GM12878 (cell line): Measurements from ENCODE around the gene SRSF7. TPM values are rescaled to one million over a fixed set of nuclear protein-coding genes. Genes with fewer than 3 reads are reported as not detected.
A peak's percentile ranks its signal among the peaks of the same experiment; 100 is the strongest.

Experiments used
- ATAC-seq: fragments of 200-7000 bp; cut with Tn5 transposase; 3 replicates; pipeline ENCODE4 v1.9.1; 2020; ENCODE audit warnings: mild to moderate bottlenecking, moderate library complexity
- BruUV-seq: library from RNA; stranded (reverse); fragments of 400-500 nt; replicated peaks from 2 replicates; lab custom pipeline; 2021; lab: Mats Ljungman, UMichigan
- CTCF ChIA-PET: fragments of 300-600 bp; sonication (Branson Sonifier 250); formaldehyde crosslinking; extraction: SDS; loops from one replicate; lab custom pipeline; 2021; ENCODE audit warnings: inconsistent platforms; lab: Yijun Ruan, JAX
- POLR2A ChIA-PET: fragments of 350-600 bp; formaldehyde crosslinking; extraction: SDS; loops from one replicate; lab custom pipeline; 2021; ENCODE audit warnings: inconsistent platforms; lab: Charles Lee
- RAD21 ChIA-PET: fragments of 300-600 bp; sonication (Branson Sonifier 250); formaldehyde crosslinking; loops from one replicate; lab custom pipeline; 2023; ENCODE audit warnings: antibody characterized with exemption; ENCODE audit not compliant: unreplicated experiment; lab: Charles Lee
- SMC1A ChIA-PET: fragments of 300-600 bp; sonication (Branson Sonifier 250); formaldehyde crosslinking; loops from one replicate; lab custom pipeline; 2023; ENCODE audit not compliant: unreplicated experiment, uncharacterized antibody; lab: Charles Lee
- DNase-seq: peaks from one replicate; pipeline ENCODE4 v3.0.0-alpha.2; 2011; ENCODE audit warnings: low read depth, low spot score
- FAIRE-seq: peaks from 3 replicates; lab custom pipeline; 2011; peaks lifted over from hg19 to GRCh38; lab: Jason Lieb, UNC
- H2AFZ ChIP-seq: 2 replicates; pipeline ENCODE4 v1.6.0; 2011; ENCODE audit warnings: low read depth, low read length, control low read depth; ENCODE audit not compliant: control insufficient read depth
- H3K27ac ChIP-seq: 2 replicates; pipeline ENCODE4 v1.5.1; 2011; ENCODE audit warnings: control low read depth; ENCODE audit not compliant: control insufficient read depth, insufficient read depth
- H3K27me3 ChIP-seq, 2 experiments: replicated peaks in 1 of 2; 2 replicates each; pipeline versions ENCODE4 v1.6.0 to v1.6.1; 2011; ENCODE audit warnings: low read length in 1 of 2; ENCODE audit not compliant: control insufficient read depth in 2 of 2, insufficient read depth in 2 of 2
- H3K36me3 ChIP-seq, 2 experiments: 2 replicates each; pipeline ENCODE4 v1.5.1; 2011; ENCODE audit warnings: low read length in 1 of 2; ENCODE audit not compliant: control insufficient read depth in 2 of 2, insufficient read depth in 2 of 2
- H3K4me1 ChIP-seq: 2 replicates; pipeline ENCODE4 v1.6.1; 2011; ENCODE audit warnings: mild to moderate bottlenecking, low read length, moderate library complexity, mixed read lengths; ENCODE audit not compliant: control insufficient read depth, insufficient read depth
- H3K4me2 ChIP-seq: 2 replicates; pipeline ENCODE4 v1.6.0; 2011; ENCODE audit warnings: control low read depth; ENCODE audit not compliant: control insufficient read depth, insufficient read depth
- H3K4me3 ChIP-seq: fragments of 200-600 bp; sonication (generic); 2 replicates; pipeline ENCODE4 v1.5.1; 2016
- H3K79me2 ChIP-seq: 2 replicates; pipeline ENCODE4 v1.6.0; 2011; ENCODE audit warnings: low read length; ENCODE audit not compliant: control insufficient read depth, insufficient read depth
- H3K9ac ChIP-seq: 2 replicates; pipeline ENCODE4 v1.8.0; 2011; ENCODE audit warnings: low read length, control low read depth, mixed read lengths; ENCODE audit not compliant: control insufficient read depth, insufficient read depth
- H3K9me3 ChIP-seq: replicated peaks from 3 replicates; pipeline ENCODE4 v1.5.1; 2011; ENCODE audit warnings: mild to moderate bottlenecking, low read length; ENCODE audit not compliant: control insufficient read depth, insufficient read depth
- H4K20me1 ChIP-seq: 2 replicates; pipeline ENCODE4 v1.6.0; 2011; ENCODE audit not compliant: control insufficient read depth, insufficient read depth
- BACH1 ChIP-seq: fragments of 450-650 bp; IDR thresholded peaks from 2 replicates; pipeline ENCODE4 v1.6.1; 2017; ENCODE audit warnings: mild to moderate bottlenecking, borderline replicate concordance
- CREM ChIP-seq: IDR thresholded peaks from 2 replicates; pipeline ENCODE4 v1.6.1; 2014; ENCODE audit warnings: antibody characterized with exemption, low read depth
- EP300 ChIP-seq, 2 experiments: fragments of 150-350 bp in 1 of 2; IDR thresholded peaks; 2 replicates each; pipeline ENCODE4 v1.6.1; 2011 to 2012; ENCODE audit warnings: low read depth in 2 of 2, low read length in 2 of 2, borderline replicate concordance in 1 of 2, improper control_type of control experiment in 1 of 2, inconsistent platforms in 1 of 2; ENCODE audit not compliant: control insufficient read depth in 1 of 2
- ETV6 ChIP-seq, 2 experiments: fragments of 450-650 bp in 1 of 2; IDR thresholded peaks in 1 of 2; conservative IDR thresholded peaks in 1 of 2; 2 replicates each; pipeline ENCODE4 v1.6.1; 2014; ENCODE audit warnings: antibody characterized with exemption in 1 of 2, borderline replicate concordance in 1 of 2, low read depth in 1 of 2, mild to moderate bottlenecking in 1 of 2, moderate library complexity in 1 of 2
- IKZF2 ChIP-seq, 2 experiments: fragments of 450-650 bp; IDR thresholded peaks; 2 replicates each; pipeline ENCODE4 v1.6.1; 2017; ENCODE audit warnings: mild to moderate bottlenecking in 2 of 2, moderate library complexity in 2 of 2
- MTA2 ChIP-seq: fragments of 450-650 bp; IDR thresholded peaks from 2 replicates; pipeline ENCODE4 v1.6.1; 2016; ENCODE audit warnings: low read depth, mild to moderate bottlenecking, moderate library complexity
- NR2F1 ChIP-seq: fragments of 450-650 bp; conservative IDR thresholded peaks from 2 replicates; pipeline ENCODE4 v1.6.1; 2017; ENCODE audit warnings: mild to moderate bottlenecking
- SREBF1 ChIP-seq: IDR thresholded peaks from 2 replicates; pipeline ENCODE4 v1.6.1; 2012; ENCODE audit warnings: mild to moderate bottlenecking, low read length
- SREBF2 ChIP-seq: IDR thresholded peaks from 2 replicates; pipeline ENCODE4 v1.6.1; 2012; ENCODE audit warnings: mild to moderate bottlenecking, low read length
- TCF7 ChIP-seq: IDR thresholded peaks from 2 replicates; pipeline ENCODE4 v1.6.1; 2014; ENCODE audit warnings: antibody characterized with exemption, borderline replicate concordance
- WGBS: methylation state at CpG from one replicate; pipeline ENCODE4 v1.1.6; 2016; ENCODE audit warnings: low lambda C conversion rate; ENCODE audit not compliant: insufficient replicate concordance, insufficient coverage; ENCODE audit errors: missing lambda C conversion rate; 5-methylcytosine and 5-hydroxymethylcytosine counted together
- in situ Hi-C: fragments of 300-500 bp; cut with MboI; formaldehyde crosslinking; loops from 9 replicates; pipeline ENCODE4 v1.14.3; 2018; ENCODE audit warnings: mixed read lengths
- intact Hi-C: fragments of 100-400 bp; cut with micrococcal nuclease; formaldehyde crosslinking; loops from one replicate; pipeline ENCODE4 v1.14.2; 2022; ENCODE audit not compliant: unreplicated experiment
- polyA plus RNA-seq, 11 experiments: library from polyadenylated mRNA; depleted of rRNA in 4 of 11; unstranded in 6 of 11; stranded (reverse) in 5 of 11; fragments of >200 nt; fragmentation: Nextera tagmentation in 4 of 11; fragmentation: Illumina TruSeq in 1 of 11; extraction: Ambion mirVana in 4 of 11; extraction: Trizol in 1 of 11; gene quantifications; 1 replicate in 1 of 11; 2 replicates in 10 of 11; pipeline versions ENCODE4 v1.2.1 to v1.2.3, GENCODE V29; 2011 to 2016; ENCODE audit warnings: inconsistent platforms in 2 of 11, missing spikeins in 2 of 11, low read depth in 1 of 11
- total RNA-seq, 4 experiments: library from RNA; depleted of rRNA in 3 of 4; stranded (reverse); fragments of >200 nt in 3 of 4; fragmentation: Illumina TruSeq in 1 of 4; extraction: Trizol in 1 of 4; gene quantifications; 2 replicates each; pipeline versions ENCODE4 v1.2.1 to v1.2.3, GENCODE V29; 2013 to 2021
- TF ChIP-seq, protein P1 (sequence below): fragments of 450-650 bp; formaldehyde crosslinking; IDR thresholded peaks from 2 replicates; pipeline ENCODE4 v1.4.0; 2022; ENCODE audit warnings: mild to moderate bottlenecking, moderate library complexity
- TF ChIP-seq, protein P2 (sequence below), 3 experiments: IDR thresholded peaks in 2 of 3; conservative IDR thresholded peaks in 1 of 3; 2 replicates each; pipeline ENCODE4 v1.5.1; 2011; ENCODE audit warnings: low read depth in 3 of 3, low read length in 3 of 3, mild to moderate bottlenecking in 3 of 3, control low read depth in 2 of 3, moderate library complexity in 2 of 3, inconsistent platforms in 1 of 3, mixed read lengths in 1 of 3; ENCODE audit not compliant: control insufficient read depth in 2 of 3, insufficient read depth in 1 of 3; ENCODE audit errors: extremely low read depth in 1 of 3
- TF ChIP-seq, protein P3 (sequence below): fragments of 450-650 bp; IDR thresholded peaks from 2 replicates; pipeline ENCODE4 v1.6.1; 2017; ENCODE audit warnings: mild to moderate bottlenecking, moderate library complexity

SRSF7 gene
- total and polyA plus RNA-seq, 10 of the 15 experiments (the other 5 are each of a cell fraction or from before 2014, with no cell fraction given) = 205 to 785 (median 408) TPM

DNA sequence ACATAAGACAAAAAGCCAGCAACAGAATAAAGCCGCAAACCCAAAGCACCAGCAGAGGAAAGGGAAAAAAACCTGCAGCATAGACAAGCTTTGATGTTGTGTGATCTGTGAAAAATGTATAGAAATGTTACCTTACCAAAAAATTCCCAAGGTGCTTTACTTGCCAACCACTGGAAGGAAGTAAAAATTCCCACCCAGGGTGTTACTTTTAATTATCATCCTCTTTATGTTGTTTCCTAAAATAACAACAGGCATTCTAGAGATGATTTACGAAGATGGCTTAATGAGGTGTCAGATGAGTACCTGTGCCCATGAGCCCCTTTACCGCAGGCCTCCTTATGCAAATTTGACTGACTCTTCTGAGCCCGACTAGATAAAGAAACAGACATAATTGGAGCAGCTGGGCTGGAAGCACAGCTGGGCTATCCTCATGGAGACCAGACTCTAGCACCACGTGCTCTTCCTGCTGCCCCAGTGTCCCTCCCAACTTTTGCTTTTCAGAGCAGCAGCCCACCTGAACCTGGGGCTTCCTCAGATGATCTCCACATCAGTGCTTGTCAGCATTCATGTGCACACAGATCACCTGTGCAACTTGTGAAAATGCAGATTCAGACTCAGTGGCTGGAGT lies 41.5 kb downstream of the SRSF7 start:
- in situ Hi-C loops = no loop called here
- TF ChIP-seq EP300 (IDR thresholded peaks at IDR 0.05; ENCODE audit: borderline replicate concordance in 1 of 2, control insufficient read depth in 1 of 2, low read depth in 2 of 2, low read length in 2 of 2) (peak in 1 of 2 experiments; percentile 47; a peak in 2 of 4 replicates), BACH1 (peak; percentile 41; the same call in 1 of the 2 replicates), ETV6 (conservative IDR thresholded peaks at IDR 0.05 in 1 of 2, IDR thresholded peaks at IDR 0.05 in 1 of 2; ENCODE audit: borderline replicate concordance in 1 of 2, low read depth in 1 of 2) (no peak), SREBF2 (no peak), CREM (0 out of 2 replicates have a peak, but pooled peaks have one; percentile 38), MTA2 (peak; percentile 98), SREBF1 (no peak), NR2F1 (peak; percentile 65; the same call in 1 of the 2 replicates), TCF7 (peak; percentile 44; the same call in 1 of the 2 replicates), IKZF2 (IDR thresholded peaks at IDR 0.05) (peak; percentile 97)
- TF ChIP-seq, protein P1, sequence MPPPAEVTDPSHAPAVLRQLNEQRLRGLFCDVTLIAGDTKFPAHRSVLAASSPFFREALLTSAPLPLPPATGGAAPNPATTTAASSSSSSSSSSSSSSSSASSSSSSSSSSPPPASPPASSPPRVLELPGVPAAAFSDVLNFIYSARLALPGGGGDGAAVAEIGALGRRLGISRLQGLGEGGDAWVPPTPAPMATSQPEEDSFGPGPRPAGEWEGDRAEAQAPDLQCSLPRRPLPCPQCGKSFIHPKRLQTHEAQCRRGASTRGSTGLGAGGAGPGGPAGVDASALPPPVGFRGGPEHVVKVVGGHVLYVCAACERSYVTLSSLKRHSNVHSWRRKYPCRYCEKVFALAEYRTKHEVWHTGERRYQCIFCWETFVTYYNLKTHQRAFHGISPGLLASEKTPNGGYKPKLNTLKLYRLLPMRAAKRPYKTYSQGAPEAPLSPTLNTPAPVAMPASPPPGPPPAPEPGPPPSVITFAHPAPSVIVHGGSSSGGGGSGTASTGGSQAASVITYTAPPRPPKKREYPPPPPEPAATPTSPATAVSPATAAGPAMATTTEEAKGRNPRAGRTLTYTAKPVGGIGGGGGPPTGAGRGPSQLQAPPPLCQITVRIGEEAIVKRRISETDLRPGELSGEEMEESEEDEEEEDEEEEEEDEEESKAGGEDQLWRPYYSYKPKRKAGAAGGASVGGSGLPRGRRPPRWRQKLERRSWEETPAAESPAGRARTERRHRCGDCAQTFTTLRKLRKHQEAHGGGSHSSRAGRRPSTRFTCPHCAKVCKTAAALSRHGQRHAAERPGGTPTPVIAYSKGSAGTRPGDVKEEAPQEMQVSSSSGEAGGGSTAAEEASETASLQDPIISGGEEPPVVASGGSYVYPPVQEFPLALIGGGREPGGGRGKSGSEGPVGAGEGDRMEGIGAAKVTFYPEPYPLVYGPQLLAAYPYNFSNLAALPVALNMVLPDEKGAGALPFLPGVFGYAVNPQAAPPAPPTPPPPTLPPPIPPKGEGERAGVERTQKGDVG = no peak
- TF ChIP-seq, protein P2, sequence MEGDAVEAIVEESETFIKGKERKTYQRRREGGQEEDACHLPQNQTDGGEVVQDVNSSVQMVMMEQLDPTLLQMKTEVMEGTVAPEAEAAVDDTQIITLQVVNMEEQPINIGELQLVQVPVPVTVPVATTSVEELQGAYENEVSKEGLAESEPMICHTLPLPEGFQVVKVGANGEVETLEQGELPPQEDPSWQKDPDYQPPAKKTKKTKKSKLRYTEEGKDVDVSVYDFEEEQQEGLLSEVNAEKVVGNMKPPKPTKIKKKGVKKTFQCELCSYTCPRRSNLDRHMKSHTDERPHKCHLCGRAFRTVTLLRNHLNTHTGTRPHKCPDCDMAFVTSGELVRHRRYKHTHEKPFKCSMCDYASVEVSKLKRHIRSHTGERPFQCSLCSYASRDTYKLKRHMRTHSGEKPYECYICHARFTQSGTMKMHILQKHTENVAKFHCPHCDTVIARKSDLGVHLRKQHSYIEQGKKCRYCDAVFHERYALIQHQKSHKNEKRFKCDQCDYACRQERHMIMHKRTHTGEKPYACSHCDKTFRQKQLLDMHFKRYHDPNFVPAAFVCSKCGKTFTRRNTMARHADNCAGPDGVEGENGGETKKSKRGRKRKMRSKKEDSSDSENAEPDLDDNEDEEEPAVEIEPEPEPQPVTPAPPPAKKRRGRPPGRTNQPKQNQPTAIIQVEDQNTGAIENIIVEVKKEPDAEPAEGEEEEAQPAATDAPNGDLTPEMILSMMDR (IDR thresholded peaks at IDR 0.05 in 2 of 3, conservative IDR thresholded peaks at IDR 0.05 in 1 of 3; ENCODE audit: control insufficient read depth in 2 of 3, extremely low read depth in 1 of 3, insufficient read depth in 1 of 3, low read depth in 3 of 3, low read length in 3 of 3) = no peak
- TF ChIP-seq, protein P3, sequence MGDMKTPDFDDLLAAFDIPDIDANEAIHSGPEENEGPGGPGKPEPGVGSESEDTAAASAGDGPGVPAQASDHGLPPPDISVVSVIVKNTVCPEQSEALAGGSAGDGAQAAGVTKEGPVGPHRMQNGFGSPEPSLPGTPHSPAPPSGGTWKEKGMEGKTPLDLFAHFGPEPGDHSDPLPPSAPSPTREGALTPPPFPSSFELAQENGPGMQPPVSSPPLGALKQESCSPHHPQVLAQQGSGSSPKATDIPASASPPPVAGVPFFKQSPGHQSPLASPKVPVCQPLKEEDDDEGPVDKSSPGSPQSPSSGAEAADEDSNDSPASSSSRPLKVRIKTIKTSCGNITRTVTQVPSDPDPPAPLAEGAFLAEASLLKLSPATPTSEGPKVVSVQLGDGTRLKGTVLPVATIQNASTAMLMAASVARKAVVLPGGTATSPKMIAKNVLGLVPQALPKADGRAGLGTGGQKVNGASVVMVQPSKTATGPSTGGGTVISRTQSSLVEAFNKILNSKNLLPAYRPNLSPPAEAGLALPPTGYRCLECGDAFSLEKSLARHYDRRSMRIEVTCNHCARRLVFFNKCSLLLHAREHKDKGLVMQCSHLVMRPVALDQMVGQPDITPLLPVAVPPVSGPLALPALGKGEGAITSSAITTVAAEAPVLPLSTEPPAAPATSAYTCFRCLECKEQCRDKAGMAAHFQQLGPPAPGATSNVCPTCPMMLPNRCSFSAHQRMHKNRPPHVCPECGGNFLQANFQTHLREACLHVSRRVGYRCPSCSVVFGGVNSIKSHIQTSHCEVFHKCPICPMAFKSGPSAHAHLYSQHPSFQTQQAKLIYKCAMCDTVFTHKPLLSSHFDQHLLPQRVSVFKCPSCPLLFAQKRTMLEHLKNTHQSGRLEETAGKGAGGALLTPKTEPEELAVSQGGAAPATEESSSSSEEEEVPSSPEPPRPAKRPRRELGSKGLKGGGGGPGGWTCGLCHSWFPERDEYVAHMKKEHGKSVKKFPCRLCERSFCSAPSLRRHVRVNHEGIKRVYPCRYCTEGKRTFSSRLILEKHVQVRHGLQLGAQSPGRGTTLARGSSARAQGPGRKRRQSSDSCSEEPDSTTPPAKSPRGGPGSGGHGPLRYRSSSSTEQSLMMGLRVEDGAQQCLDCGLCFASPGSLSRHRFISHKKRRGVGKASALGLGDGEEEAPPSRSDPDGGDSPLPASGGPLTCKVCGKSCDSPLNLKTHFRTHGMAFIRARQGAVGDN = no peak

More for the DNA sequence above, 41.5 kb downstream of the SRSF7 start:
- ChIA-PET CTCF (interaction anchor here (0.7 to 1.9 kb wide), 3 partner anchors 13 to 128 kb away, joined by 3 to 7 read pairs (median 7); partner anchors contain the start of gene HNRNPLL), RAD21 (interaction anchor here (0.9 to 1.7 kb wide), 7 partner anchors 12 to 178 kb away, joined by 3 to 8 read pairs (median 4); no protein-coding TSS in a partner anchor), POLR2A (interaction anchor here (0.6 to 2.7 kb wide), 9 partner anchors 12 to 367 kb away, joined by 3 to 12 read pairs (median 3); partner anchors contain the start of gene GALM), SMC1A (interaction anchor here (1.0 to 3.2 kb wide), 6 partner anchors 10 to 128 kb away, joined by 3 to 13 read pairs (median 8); no protein-coding TSS in a partner anchor)
- H3K79me2 ChIP-seq = no peaks in the 10 kb centered on the region
- H3K9me3 ChIP-seq = no peaks in the 10 kb centered on the region
- H3K9ac ChIP-seq = no peak overlapping the region
- H4K20me1 ChIP-seq = no peaks in the 10 kb centered on the region
- no peak overlapping the region for H2AFZ ChIP-seq
- WGBS = 0% methylated on average over 5 of the region's 5 CpGs
- peaks cover 16% of the 10 kb centered on the region for H3K4me1 ChIP-seq
- DNase-seq (peak; percentile 35), FAIRE-seq (peak; percentile 90), ATAC-seq (peak; percentile 87)
- intact Hi-C loops = no loop called here
- H3K4me3 ChIP-seq = no peak overlapping the region
- no peaks in the 10 kb centered on the region for H3K27me3 ChIP-seq
- peak overlapping the region; percentile 69 for H3K4me2 ChIP-seq
- H3K36me3 ChIP-seq = 0 out of 4 replicates have a peak, but pooled peaks cover 0 to 2% of the 10 kb centered on the region in 2 experiments
- BruUV-seq = no TSS peak
- no peak overlapping the region for H3K27ac ChIP-seq
